H1 (cell line): ENCODE results near the gene C1GALT1. TPM values are rescaled to one million over a fixed set of nuclear protein-coding genes. Genes with fewer than 3 reads are reported as not detected.

Experiments
- BCL11A ChIP-seq, 2 experiments: IDR thresholded peaks; one replicate each; pipeline ENCODE4 v1.6.1; 2011; ENCODE audit warnings: low read depth in 2 of 2, low read length in 2 of 2, mild to moderate bottlenecking in 2 of 2
- CHD7 ChIP-seq: fragments of 300-600 bp; sonication (generic); IDR thresholded peaks from 2 replicates; pipeline ENCODE4 v1.7.1; 2012; ENCODE audit warnings: low read length, moderate library complexity, mild to moderate bottlenecking, inconsistent platforms; ENCODE audit not compliant: insufficient replicate concordance
- EGR1 ChIP-seq: IDR thresholded peaks from 2 replicates; pipeline ENCODE4 v1.6.1; 2011; ENCODE audit warnings: low read depth, low read length, borderline replicate concordance
- GTF2F1 ChIP-seq: IDR thresholded peaks from 2 replicates; pipeline ENCODE4 v1.6.1; 2012; ENCODE audit warnings: low read depth, low read length, improper control_type of control experiment, borderline replicate concordance
- MAFK ChIP-seq: IDR thresholded peaks from 2 replicates; pipeline ENCODE4 v1.6.1; 2012; ENCODE audit warnings: low read depth, mild to moderate bottlenecking, improper control_type of control experiment, low read length
- polyA plus RNA-seq, 7 experiments: library from polyadenylated mRNA; depleted of rRNA in 3 of 7; stranded (reverse) in 5 of 7; unstranded in 2 of 7; fragments of >200 nt in 5 of 7; fragments of 200-250 nt in 2 of 7; gene quantifications; 1 replicate in 5 of 7; 2 replicates in 1 of 7; 4 replicates in 1 of 7; pipeline versions ENCODE4 v1.2.1 to v1.2.3, GENCODE V29; 2011 to 2013; ENCODE audit warnings: missing spikeins in 2 of 7, mixed read lengths in 2 of 7
- total RNA-seq: library from RNA; stranded (reverse); fragmentation: NEBNext Ultra II Directional; extraction: Animal tissue kit (Norgen Biotek cat#: 25700); gene quantifications from 2 replicates; pipeline ENCODE4 v1.2.1, GENCODE V29; 2021

C1GALT1 gene
- total and polyA plus RNA-seq, 2 of the 8 experiments (the other 6 are each of a cell fraction or from before 2014, with no cell fraction given): 18.7 to 94.2 TPM

GRCh38 chr7:7169296-7169695 is 13.0 kb upstream of the C1GALT1 start (continued):
- TF ChIP-seq CHD7 (no peak), BCL11A (IDR thresholded peaks at IDR 0.05; ENCODE audit: low read depth in 2 of 2, low read length in 2 of 2) (no peak), EGR1 (no peak), MAFK (no peak), GTF2F1 (no peak)
- TF ChIP-seq, all 59 proteins: peak for 0
